ENCODE measurements around the gene STK11IP. TPM values are rescaled to one million over a fixed set of nuclear protein-coding genes. Genes with fewer than 3 reads are reported as not detected.
A peak's percentile ranks its signal among the peaks of the same experiment; 100 is the strongest.

STK11IP gene
- total RNA-seq, 1 experiment from 2014 or later, result 17.1 TPM

DNA sequence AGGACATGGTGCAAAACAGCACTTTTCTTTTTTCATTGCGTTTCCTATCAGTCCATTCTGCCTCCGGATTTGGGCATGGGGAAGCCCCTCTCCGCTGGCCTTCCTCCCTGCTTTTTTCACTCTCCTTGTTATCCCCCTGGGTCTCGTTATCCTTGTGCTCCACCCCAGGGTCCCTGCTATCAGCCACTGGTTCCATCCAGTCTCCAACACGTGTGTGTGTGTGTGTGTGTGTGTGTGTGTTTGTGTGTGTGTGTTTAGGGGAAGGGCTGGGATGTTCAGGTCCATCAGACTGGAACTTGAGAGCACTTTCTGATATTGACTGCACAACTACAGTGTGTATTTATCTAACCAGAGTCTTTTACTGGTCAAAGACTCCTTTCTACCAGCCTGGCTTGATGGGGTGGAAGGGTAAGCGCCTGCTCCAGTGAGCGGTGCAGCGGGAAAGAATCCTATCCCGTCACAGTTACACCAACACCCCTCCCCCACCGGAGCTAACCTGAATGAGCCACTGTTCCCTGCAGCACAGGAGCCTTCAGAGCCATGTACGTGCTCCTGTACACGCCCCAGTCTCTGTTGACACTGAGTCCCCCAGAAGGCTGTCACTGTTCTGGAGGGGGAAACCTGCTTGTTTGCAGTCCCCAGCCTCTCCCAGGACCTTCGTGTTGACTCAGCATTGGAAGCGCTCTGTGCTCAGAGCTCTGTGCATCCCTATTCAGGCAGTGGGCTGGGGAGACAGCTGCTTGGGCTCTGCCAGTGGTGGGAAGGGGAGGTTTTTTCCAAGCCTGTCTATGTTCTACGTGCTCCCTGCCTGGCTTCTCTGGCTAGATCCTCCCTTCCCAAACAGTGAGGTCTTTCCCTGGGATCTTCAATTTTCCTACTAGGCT lies 20.9 kb upstream of the STK11IP start:
- peak; percentile 16 for DNase-seq (ENCODE audit: low read depth)

DNA sequence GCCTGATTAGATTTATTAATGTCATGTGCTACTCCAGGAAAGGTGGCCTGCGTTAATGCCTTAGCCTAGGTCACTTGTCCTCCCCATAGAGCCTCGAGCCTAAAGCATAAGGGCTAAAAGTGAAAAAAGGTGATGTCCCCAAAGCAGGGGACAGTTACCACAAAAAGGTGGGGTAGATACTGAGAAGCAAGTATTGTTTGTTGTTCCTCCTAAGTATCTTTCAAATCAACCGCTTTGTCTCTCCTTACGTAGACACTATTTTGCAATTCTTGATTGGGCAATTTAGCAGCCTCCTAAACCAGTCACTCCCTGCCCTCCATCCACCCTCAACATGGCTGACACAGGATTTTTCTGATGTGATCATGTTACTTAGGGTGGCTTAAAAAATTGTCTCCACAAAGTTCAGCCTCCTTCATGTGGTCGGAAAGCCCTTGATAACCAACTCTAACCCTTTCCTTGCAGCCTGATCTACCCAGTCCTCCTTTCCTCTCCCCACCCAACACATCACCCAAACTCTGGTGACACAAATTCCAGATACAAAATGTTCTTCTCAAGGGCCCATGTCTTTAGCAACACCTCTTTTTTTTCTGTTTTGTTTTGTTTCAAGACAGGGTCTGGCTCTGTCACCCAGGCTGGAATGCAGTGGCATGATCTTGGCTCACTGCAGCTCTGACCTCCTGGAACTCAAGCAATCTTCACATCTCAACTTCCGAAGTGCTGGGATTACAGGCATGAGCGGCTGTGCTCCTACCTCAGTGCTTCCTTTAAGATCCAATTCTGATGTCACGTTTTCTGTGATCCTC lies 18.6 kb upstream of the STK11IP start:
- DNase-seq (ENCODE audit: low read depth), result no peak

DNA sequence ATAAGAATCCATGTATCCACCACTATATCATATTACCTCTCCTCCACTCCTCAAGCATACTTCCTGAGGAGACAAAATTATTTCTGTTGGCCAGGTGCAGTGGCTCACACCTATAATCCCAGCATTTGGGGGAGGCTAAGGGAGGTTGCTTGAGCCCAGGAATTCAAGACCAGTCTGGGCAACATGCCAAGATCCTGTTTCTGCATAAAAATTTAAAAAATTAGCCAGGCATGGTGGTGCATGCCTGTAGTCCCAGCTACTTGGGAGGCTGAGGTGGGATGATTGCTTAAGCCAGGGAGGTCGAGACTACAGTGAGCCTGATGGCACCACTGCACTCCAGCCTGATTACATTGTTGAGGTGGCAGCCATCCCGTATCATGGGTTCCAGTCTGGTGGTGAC lies 16.3 kb upstream of the STK11IP start:
- DNase-seq (ENCODE audit: low read depth), result no peak

DNA sequence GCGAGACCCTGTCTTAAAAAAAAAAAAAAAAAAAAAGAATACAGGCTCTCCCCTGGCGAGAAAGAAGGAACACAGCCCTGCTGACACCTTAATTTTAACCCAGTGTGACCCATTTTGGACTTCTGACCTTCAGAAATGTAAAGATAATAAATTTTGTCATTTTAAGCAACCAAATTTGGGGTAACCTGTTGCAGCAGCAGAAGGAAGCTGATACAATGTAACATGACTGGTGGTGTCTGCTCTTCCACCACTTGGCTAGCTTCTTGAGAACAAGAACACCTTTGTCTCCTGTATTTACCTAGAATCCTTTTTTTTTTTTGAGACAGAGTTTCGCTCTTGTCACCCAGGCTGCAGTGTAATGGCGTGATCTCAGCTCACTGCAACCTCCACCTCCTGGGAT lies 6.6 kb upstream of the STK11IP start:
- no peak for DNase-seq (ENCODE audit: low read depth)

DNA sequence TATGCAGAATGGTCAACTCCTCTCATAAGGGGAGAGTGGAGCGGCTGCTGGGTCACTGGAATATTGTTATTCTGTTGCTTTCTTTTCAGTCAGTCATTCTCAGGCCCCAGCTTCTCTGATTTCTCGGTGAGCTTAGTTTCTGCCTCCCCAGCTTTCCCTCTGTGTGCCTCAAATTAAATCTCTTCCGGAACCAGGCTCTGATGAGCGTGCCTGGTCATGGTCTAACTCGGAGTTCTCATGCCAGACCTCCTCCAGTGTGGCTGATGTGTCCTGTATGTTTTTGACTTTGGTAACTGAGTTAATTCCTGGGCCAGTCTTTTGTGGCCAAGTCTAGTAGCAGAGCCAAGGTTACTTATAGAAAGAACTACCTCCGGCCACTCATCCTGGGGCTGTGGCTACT lies 4.9 kb upstream of the STK11IP start:
- DNase-seq (ENCODE audit: low read depth), result no peak

DNA sequence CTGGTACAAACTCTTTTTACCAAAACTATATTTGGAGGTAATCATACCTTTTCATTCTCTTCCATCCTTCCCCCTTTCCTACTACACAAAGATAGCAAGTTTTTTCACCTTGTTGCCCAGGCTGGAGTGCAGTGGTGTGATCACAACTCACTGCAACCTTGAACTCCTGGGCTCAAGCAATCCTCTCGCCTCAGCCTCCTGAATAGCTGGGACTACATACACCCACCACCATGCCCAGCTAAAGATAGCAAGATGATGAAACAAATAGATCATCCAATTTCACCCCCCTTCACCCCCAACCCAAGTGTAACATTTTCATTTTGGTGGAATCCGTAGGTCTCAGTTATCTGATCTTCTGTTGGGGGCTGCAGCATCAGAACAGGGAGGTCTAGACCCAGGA lies 4.5 kb upstream of the STK11IP start:
- no peak for DNase-seq (ENCODE audit: low read depth)

DNA sequence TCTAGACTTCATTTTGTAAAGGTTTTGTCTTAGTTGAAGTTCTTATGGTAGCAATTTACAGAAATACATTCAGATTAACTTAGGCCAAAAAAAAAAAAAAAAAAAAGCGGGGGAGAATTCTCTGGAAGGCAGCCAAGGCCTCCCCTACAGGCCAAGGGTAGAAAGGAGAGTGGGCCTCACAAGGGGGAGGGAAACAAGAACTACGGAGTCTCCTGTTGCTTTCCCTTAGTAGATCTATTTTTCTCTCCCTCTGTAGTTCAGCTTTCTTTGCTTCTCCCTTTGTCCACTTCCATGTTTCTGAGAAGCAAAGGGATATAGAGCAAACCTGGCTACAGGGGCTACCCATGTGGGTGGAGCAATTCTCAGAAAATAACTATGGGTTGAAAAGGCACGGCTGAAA lies 2.4 kb upstream of the STK11IP start:
- DNase-seq (ENCODE audit: low read depth), result no peak

DNA sequence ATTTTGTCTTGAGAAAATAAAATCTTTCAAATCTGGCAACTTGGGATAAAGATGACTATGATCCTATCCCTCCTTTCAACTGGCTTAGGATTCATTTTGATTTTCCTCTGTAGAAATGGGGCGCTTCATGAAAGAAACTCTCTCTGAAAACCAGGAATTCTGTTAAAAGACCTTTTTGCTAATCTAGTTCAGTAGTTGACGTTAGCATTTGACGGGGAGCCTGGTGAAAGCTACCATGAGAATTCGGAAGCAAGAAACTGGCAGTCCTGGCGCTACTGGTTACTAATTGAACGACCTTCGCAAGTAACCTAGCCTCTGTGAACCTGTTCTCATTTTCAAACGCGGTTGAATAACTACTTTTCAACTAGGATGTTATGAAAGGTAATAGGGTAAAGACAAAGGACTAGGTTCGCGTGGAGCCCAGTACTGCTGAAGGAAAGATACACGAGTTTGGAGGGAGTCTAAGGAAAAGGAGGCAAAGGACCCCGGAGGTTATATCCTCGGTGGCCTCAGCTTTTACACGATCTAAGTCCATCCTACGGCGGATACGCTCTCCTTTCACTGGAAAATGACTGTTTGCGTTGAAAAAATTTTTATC lies 604 bp upstream of the STK11IP start:
- no peak for DNase-seq (ENCODE audit: low read depth)

DNA sequence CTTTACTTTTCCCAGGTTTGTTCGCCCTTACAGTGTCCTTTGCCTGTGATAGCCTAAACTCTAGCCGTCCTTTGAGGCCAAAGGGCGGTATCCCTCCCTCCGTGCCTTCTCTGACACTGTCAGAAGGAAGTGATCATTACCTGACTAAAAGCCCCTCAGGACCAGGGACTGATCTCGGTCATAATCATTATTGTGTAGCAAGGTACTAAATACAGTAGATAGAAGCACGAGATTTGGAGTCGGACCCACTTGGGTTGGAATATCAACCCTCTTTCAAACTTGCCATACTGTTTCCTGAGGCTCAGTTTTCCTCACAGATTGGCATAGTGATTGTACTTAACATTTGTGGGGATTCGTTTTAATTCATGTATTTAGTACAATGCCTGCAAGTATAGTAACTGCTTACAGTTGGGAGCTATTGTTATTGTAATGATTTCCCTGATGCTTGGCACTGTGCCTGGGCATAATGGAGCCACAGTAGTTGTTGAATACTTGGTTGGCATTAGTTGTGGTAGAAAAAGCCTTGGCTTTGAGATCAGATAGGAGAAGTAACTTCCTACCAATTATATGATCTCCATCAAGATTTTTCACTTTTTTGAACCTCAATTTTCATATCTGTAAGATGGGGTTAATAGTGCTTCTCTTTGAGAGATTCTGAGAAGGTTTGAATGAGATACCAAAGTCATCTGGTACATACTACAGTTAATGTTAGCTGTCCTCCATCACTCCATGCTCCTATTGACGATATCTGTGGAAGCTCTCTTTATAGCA lies 836 bp downstream of the STK11IP start:
- DNase-seq (ENCODE audit: low read depth), result no peak

DNA sequence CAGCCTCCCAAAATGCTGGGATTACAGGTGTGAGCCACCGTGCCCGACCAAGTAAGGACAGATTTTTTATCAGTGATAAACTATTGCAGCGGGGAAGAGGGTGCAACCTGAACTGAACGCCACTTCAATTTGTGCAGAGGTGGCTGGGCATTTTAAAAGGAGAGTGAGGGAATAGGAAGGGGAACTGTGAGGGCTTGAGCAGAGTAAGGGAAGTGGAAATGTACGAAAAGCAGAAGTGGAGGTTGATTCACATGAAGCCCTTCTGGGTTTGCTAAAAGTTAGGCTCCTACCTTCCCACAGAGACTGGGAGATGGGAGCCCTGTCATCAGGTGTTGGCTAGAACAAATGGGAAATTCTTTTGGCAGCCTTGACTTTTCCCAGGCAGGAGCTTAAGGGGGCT lies 6.1 kb downstream of the STK11IP start:
- no peak for DNase-seq (ENCODE audit: low read depth)

DNA sequence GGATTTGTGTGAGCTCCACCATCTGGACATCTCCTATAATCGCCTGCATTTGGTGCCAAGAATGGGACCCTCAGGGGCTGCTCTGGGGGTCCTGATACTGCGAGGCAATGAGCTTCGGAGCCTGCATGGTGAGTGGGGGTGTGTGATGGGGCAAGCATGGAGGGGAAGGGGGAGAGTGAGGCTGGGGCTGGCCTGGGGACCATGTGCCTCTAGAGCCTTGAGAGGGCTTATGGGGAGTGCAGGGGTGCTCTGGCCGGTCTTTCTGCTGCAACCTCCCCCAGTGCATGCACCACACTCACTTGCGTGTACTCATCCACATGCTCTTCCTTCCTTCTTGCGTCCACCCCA lies 7.9 kb downstream of the STK11IP start:
- no peak for DNase-seq (ENCODE audit: low read depth)

DNA sequence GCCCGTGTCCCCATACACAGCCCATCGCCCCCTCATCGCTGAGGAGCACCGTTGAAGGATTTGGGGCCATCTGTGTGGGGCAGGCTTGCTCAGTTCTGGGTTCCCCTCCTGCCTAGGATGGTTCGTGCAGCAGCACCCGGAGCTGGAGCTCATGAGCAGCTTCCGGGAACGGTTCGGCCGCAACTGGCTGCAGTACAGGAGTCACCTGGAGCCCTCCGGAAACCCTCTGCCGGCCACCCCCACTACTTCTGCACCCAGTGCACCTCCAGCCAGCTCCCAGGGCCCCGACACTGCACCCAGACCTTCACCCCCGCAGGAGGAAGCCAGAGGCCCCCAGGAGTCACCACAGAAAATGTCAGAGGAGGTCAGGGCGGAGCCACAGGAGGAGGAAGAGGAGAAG lies 10.3 kb downstream of the STK11IP start:
- DNase-seq (ENCODE audit: low read depth), result no peak

DNA sequence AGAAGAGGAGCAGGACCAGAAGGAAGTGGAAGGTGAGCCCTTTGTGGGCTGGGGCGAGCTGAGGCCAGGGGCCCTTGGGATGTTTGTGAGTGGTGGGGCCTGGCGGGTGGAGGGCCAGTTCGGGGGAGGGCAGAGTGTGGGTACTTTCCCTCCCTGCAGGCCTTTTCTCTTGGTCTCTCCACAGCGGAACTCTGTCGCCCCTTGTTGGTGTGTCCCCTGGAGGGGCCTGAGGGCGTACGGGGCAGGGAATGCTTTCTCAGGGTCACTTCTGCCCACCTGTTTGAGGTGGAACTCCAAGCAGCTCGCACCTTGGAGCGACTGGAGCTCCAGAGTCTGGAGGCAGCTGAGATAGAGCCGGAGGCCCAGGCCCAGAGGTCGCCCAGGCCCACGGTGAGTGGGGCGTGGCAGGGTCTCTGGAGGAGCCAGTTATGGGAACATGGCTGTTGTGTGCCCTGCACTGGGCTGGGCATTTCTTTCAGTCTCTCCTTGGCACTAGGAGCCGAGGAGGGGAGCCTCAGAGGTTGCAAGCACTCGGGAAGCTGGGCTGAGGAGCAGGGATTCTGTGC lies 10.8 kb downstream of the STK11IP start:
- DNase-seq (ENCODE audit: low read depth), result no peak

DNA sequence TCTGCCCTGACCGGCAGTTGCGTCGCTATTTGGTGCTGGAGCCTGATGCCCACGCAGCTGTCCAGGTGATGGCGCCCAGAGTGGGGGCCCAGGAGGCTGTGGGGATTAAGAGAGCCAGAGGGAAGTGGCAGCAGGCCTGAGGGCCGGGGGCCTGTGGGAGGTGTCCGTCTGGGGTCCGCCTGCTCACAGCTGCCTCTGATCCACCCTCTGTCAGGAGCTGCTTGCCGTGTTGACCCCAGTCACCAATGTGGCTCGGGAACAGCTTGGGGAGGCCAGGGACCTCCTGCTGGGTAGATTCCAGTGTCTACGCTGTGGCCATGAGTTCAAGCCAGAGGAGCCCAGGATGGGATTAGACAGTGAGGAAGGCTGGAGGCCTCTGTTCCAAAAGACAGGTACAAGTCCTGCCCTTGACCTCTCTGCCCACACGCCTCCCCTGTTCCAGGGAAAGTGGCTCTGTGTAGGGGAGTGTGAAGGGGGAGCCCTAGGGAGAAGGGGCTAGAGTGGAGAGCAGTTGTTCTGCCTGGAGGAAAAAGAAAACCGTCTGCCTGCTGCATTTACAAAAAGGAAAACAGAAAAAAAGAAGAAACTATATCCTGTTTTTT lies 11.6 kb downstream of the STK11IP start:
- DNase-seq (ENCODE audit: low read depth), result no peak

DNA sequence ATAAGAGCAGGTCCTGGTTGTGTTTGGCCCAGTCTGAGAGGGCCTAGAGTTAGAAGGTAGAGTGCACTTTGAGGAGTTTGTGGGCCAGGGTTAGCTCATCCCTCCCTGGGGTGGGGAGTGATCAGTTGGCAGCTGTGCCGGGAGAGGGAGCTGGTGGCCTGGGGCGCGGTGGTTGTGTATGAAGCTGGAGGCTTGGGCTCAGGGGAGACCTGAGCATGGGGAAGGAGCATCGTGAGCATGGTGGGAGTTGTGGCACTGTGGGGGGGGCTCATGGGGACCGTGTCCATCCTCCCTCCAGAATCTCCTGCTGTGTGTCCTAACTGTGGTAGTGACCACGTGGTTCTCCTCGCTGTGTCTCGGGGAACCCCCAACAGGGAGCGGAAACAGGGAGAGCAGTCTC lies 13.6 kb downstream of the STK11IP start:
- DNase-seq (ENCODE audit: low read depth), result no peak

DNA sequence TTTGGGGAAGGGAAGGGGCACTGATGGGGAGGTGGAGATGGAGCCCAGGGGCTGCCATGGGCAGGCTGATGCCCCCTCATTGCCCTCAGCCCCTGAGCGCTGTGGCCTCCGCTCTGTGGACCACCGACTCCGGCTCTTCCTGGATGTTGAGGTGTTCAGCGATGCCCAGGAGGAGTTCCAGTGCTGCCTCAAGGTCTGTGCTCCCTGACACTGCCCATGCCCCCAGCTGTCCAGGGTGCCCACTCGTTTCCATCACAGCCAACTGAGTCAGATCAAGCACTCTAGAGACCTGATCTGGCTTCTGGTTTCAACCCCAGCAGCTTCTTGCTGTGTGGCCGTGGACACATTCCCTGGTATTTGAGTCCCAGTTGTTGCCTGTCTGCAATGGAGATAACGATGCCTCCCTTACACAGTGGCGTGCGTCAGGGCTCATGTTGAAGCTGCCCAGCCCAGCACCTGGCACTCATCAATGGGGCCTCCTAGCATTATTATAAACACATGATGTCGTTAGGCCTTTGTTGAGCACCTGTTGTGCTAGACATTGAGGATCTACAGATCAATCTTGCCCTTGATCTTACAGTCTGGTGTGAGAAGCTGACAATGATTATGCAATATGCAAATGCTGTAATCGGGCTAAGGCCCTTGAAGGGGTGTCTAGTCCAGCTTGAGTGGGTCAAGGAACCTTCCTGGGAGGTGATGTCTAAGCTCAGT lies 14.4 kb downstream of the STK11IP start:
- DNase-seq (ENCODE audit: low read depth), result no peak

DNA sequence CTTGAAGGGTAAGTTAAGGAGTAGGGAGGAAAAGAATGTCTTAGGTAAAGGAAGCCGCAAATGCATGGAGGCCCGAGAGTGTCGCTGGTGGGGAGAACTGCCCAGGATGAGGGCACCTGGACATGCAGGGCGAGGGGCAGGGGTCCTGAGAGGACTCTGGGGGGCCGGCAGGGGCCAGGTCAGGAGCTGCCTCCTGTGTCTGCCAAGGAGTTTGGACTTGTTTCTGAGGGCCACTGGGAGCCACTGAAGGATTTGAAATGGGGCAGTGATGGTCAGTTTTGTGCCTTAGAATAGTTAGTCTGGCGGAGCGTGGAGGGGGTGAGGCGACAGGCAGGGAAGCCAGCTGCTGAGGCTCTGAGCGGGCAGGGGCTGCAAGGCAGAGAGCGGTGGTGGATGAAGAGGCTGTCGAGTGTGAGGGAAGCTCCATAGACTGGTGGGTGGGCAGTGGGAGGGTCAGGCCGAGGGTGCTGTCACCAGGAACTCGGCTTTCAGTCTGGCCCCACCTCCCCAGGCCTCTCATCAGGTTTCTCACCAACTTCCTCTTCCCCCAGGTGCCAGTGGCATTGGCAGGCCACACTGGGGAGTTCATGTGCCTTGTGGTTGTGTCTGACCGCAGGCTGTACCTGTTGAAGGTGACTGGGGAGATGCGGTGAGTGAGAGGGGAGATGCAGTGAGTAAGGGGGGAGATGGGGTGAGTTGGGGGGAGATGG lies 15.1 kb downstream of the STK11IP start:
- no peak for DNase-seq (ENCODE audit: low read depth)

DNA sequence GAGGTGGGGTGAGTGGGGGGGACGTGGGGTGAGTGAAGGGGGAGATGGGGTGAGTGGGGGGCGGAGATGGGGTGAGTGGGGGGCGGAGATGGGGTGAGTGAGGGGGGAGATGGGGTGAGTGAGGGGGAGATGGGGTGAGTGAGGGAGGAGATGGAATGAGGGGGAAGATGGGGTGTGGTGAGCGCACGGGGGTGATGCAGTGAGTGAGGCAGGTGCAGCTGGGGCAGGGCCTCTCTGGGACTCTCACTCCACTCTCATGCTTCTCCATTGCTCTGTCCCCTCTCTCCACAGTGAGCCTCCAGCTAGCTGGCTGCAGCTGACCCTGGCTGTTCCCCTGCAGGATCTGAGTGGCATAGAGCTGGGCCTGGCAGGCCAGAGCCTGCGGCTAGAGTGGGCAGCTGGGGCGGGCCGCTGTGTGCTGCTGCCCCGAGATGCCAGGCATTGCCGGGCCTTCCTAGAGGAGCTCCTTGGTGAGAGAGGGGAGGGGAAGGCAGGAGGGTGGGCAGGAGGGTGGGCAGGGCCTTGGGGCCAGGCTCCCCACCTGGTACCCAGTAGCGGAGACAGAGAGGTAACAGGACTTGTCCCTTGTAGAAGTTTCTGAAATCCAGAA lies 15.9 kb downstream of the STK11IP start:
- DNase-seq (ENCODE audit: low read depth), result no peak

All from HT1080 (cell line).